Transverse colon (tissue), 4 donors: ENCODE data around the gene LRFN2. TPM values are rescaled to one million over a fixed set of nuclear protein-coding genes. Genes with fewer than 3 reads are reported as not detected.

ENCODE experiments used
- DNase-seq: peaks from one replicate; pipeline ENCODE4 v3.0.0-alpha.2; 2019
- H3K27ac ChIP-seq, 4 donors: fragments of 200-600 bp; sonication (generic); 2 replicates each; pipeline ENCODE4 v1.5.1; 2016 to 2018; ENCODE audit warnings: inconsistent platforms in 4 of 4
- H3K27me3 ChIP-seq: fragments of 200-600 bp; sonication (generic); 2 replicates; pipeline ENCODE4 v1.5.1; 2017; ENCODE audit warnings: inconsistent platforms
- H3K36me3 ChIP-seq, 4 donors: fragments of 200-600 bp; sonication (generic); 2 replicates each; pipeline ENCODE4 v1.5.1; 2017 to 2019; ENCODE audit warnings: inconsistent platforms in 4 of 4
- H3K4me1 ChIP-seq, 4 donors: fragments of 200-600 bp; sonication (generic); 2 replicates each; pipeline ENCODE4 v1.5.1; 2017 to 2020; ENCODE audit warnings: inconsistent platforms in 4 of 4
- H3K4me3 ChIP-seq, 4 donors: fragments of 200-600 bp; sonication (generic); 1 replicate in 1 of 4; 2 replicates in 3 of 4; pipeline versions ENCODE4 v1.5.1 to v1.6.1; 2017 to 2019; ENCODE audit warnings: inconsistent platforms in 4 of 4
- H3K9me3 ChIP-seq, 2 donors: fragments of 200-600 bp; sonication (generic); 2 replicates each; pipeline ENCODE4 v1.5.1; 2017 to 2019; ENCODE audit warnings: inconsistent platforms in 2 of 2
- EP300 ChIP-seq: sonication (generic); formaldehyde crosslinking; IDR thresholded peaks from one replicate; pipeline ENCODE4 v1.6.1; 2017; ENCODE audit warnings: antibody characterized with exemption, low read depth
- POLR2A ChIP-seq: fragments of 450-650 bp; IDR thresholded peaks from one replicate; pipeline ENCODE4 v1.6.1; 2016; ENCODE audit warnings: antibody characterized with exemption, mild to moderate bottlenecking, moderate library complexity
- POLR2AphosphoS5 ChIP-seq, 3 donors: sonication (generic); formaldehyde crosslinking; IDR thresholded peaks; one replicate each; pipeline ENCODE4 v1.6.1; 2016; ENCODE audit warnings: antibody characterized with exemption in 3 of 3
- WGBS, 2 donors: methylation state at CpG; one replicate each; pipeline ENCODE4 v1.1.5; 2018; ENCODE audit warnings: low coverage in 1 of 2; 5-methylcytosine and 5-hydroxymethylcytosine counted together
- in situ Hi-C, 4 donors: fragments of 200-750 bp; cut with MboI; loops; one replicate each; pipeline versions ENCODE4 v1.15.0 to v1.15.1; 2017; ENCODE audit warnings: low sequenced_read_pairs in 3 of 4, low pct_ligation_motif_present in 1 of 4, low pct_unique_long_range_greater_than_20kb in 1 of 4
- intact Hi-C: fragments of 100-400 bp; cut with DNase I; formaldehyde crosslinking; loops from one replicate; pipeline ENCODE4 v1.15.1; 2023; ENCODE audit warnings: low total_unique reads
- total RNA-seq, 4 donors: library from RNA; depleted of rRNA; stranded (reverse); fragments of >200 nt; gene quantifications; one replicate each; pipeline ENCODE4 v1.1.0, GENCODE V29; 2016
- TF ChIP-seq, protein P1 (sequence below), 5 experiments: fragments of 200-600 bp in 3 of 5; fragments of 450-650 bp in 2 of 5; sonication (generic) in 3 of 5; IDR thresholded peaks; 1 replicate in 2 of 5; 2 replicates in 3 of 5; pipeline ENCODE4 v1.5.1; 2016 to 2017; ENCODE audit warnings: antibody characterized with exemption in 5 of 5, inconsistent platforms in 3 of 5, mild to moderate bottlenecking in 2 of 5, moderate library complexity in 1 of 5

Gene LRFN2
- total RNA-seq, 4 donors from 2014 or later: 0.40 to 0.41 TPM; not detected in 2

DNA sequence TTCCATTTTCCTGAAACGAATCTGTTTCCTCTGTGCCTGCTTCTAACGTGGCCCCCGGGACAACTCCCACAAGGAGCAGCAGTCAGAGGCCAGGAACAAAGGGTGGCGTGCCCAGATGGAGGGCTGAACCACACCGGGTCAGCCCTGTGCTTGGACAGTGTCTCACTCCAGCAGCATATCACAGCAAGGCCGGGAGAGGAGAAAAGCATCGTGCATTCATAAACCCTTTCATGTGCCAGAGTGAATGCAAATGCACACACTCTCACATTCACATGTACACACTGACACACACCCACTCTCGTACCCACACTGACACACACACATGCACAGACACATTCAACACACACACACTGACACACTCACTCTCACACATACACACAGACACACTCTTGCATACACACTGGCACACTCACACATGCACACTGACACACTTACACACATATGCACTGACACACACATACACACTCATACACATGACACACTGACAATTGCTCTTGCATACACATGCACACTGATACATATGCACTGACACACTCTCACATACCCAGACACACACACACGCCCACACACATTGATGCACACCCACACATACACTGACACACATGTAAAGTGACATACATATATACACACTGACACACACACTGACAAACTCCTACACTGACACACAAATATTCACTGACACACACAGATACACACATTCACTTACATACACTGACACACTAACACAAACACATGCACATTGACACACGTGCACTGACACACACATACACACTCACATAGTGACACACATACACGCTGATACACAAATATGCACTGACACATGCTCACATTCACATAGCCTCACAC is 237.0 kb downstream of the LRFN2 start:
- no peaks in the 10 kb centered on the region for H3K27me3 ChIP-seq
- in situ Hi-C loops (loop anchor here in 2 of 4 donors (25.0 kb wide), 1 partner anchor 462 kb away; no protein-coding TSS in a partner anchor), intact Hi-C loops (no loop called here)
- no peaks in the 10 kb centered on the region for H3K4me1 ChIP-seq
- DNase-seq: no peak
- no peak overlapping the region for H3K27ac ChIP-seq
- WGBS, 2 donors: 62 to 67% methylated on average over 1 to 11 of the region's 11 CpGs
- H3K9me3 ChIP-seq: no peaks in the 10 kb centered on the region
- H3K4me3 ChIP-seq: no peak overlapping the region
- TF ChIP-seq, protein P1, sequence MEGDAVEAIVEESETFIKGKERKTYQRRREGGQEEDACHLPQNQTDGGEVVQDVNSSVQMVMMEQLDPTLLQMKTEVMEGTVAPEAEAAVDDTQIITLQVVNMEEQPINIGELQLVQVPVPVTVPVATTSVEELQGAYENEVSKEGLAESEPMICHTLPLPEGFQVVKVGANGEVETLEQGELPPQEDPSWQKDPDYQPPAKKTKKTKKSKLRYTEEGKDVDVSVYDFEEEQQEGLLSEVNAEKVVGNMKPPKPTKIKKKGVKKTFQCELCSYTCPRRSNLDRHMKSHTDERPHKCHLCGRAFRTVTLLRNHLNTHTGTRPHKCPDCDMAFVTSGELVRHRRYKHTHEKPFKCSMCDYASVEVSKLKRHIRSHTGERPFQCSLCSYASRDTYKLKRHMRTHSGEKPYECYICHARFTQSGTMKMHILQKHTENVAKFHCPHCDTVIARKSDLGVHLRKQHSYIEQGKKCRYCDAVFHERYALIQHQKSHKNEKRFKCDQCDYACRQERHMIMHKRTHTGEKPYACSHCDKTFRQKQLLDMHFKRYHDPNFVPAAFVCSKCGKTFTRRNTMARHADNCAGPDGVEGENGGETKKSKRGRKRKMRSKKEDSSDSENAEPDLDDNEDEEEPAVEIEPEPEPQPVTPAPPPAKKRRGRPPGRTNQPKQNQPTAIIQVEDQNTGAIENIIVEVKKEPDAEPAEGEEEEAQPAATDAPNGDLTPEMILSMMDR (IDR thresholded peaks at IDR 0.05): no peak
- TF ChIP-seq EP300: no peak
- TF ChIP-seq POLR2AphosphoS5 (IDR thresholded peaks at IDR 0.05): no peak
- no peak for TF ChIP-seq POLR2A
- no peaks in the 10 kb centered on the region for H3K36me3 ChIP-seq

DNA sequence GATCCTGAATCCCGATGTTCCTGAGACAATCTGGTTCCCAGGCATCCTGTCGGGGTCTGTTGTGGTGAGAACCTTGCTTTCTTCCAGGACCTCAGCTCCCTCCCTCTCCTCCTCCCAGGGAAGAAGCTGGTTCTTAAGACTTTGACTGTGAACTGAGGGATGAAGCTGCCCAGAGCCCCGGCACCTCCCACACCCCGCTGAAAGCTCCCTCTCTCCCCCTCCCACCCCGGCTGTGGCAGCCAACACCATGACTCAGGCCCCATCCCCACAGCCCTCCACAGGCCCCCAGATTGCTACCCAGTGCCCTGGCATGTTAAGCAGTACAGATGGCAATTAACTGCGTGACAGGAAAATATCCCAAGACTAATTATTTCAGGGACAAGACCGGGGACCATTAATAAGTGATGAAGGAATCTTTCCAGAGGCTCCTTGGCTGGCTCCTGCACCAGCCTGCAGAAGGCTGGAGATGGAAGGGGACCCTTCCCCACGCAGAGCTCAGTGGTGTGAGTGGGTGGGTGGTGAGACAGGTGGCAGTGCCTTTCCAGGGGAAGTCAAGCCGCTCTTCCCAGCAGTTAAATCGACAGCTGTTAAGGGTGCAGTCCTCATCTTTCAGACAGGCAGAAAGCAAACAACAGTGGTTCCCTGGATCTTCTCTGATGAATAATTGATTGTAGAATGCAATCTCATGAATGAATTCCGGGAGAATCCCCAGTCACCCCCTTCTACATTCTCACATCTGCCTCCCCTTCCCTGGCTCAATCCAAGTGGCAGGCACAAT is 237.9 kb downstream of the LRFN2 start:
- intact Hi-C loops: no loop called here
- Histone ChIP-seq H3K27me3 (no peaks in the 10 kb centered on the region), H3K27ac (no peak overlapping the region), H3K9me3 (no peaks in the 10 kb centered on the region), H3K36me3 (no peaks in the 10 kb centered on the region), H3K4me1 (no peaks in the 10 kb centered on the region), H3K4me3 (no peak overlapping the region)
- no peak for DNase-seq
- WGBS, 2 donors: 63 to 75% methylated on average over 5 to 11 of the region's 11 CpGs
- TF ChIP-seq POLR2AphosphoS5 (IDR thresholded peaks at IDR 0.05) (no peak), POLR2A (no peak), EP300 (no peak)
- TF ChIP-seq, protein P1 (IDR thresholded peaks at IDR 0.05): no peak
- in situ Hi-C loops: loop anchor here in 2 of 4 donors (25.0 kb wide), 1 partner anchor 463 kb away; no protein-coding TSS in a partner anchor

DNA sequence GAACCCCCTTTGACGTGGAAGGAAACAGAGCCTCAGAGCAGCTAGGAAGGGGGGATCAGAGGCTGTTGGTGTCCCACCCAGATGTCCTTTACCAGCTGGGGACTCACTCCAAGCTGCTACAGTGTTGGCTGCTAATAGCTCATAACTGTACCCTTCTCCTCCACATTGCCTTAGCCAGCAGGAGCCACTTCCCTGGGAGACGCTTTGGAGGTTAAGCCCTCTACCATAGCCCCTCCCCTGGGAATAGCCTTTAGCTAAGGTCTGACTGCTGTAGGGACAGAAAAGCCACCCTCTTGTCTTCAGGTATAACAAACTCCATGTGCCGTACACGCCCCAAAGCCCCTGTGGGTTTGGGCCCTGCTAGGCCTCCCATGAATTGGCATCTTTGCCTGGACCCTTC is 238.6 kb downstream of the LRFN2 start:
- no peak overlapping the region for H3K4me3 ChIP-seq
- no peaks in the 10 kb centered on the region for H3K9me3 ChIP-seq
- in situ Hi-C loops: loop anchor here in 2 of 4 donors (25.0 kb wide), 1 partner anchor 464 kb away; no protein-coding TSS in a partner anchor
- DNase-seq: no peak
- no peaks in the 10 kb centered on the region for H3K36me3 ChIP-seq
- H3K4me1 ChIP-seq: no peaks in the 10 kb centered on the region
- H3K27ac ChIP-seq: no peak overlapping the region
- no peak for TF ChIP-seq POLR2A
- no peak for TF ChIP-seq EP300
- TF ChIP-seq POLR2AphosphoS5 (IDR thresholded peaks at IDR 0.05): no peak
- TF ChIP-seq, protein P1 (IDR thresholded peaks at IDR 0.05): no peak
- intact Hi-C loops: no loop called here
- WGBS, 2 donors: 60 to 83% methylated on average over 1 to 4 of the region's 4 CpGs
- no peaks in the 10 kb centered on the region for H3K27me3 ChIP-seq

DNA sequence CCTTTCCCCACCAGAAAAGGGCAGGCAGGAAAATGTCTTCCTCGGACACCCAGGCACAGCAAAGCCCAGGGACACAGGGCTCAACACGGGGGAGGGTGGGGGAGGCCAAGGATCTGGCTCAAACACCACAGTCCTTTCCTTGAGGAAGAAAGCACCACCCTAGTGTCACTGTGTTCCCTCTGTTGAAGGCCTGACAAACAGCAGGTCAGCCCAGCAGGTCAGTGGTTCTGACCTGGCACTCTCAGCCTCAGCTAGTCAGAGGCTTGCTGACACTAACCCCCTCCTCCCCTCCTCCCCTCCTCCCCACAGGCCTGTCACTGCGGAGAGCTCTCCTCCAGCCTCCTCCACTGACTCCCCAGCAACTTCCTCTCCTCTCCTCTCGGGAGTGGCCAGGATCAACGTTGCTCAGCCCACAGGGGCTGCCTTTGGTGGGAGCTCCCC is 239.6 kb downstream of the LRFN2 start:
- no peaks in the 10 kb centered on the region for H3K27me3 ChIP-seq
- H3K36me3 ChIP-seq: no peaks in the 10 kb centered on the region
- TF ChIP-seq EP300 (no peak), POLR2A (no peak), POLR2AphosphoS5 (IDR thresholded peaks at IDR 0.05) (no peak)
- TF ChIP-seq, protein P1 (IDR thresholded peaks at IDR 0.05): no peak
- H3K9me3 ChIP-seq: no peaks in the 10 kb centered on the region
- intact Hi-C loops (no loop called here), in situ Hi-C loops (loop anchor here in 2 of 4 donors (25.0 kb wide), 1 partner anchor 465 kb away; no protein-coding TSS in a partner anchor)
- no peaks in the 10 kb centered on the region for H3K4me1 ChIP-seq
- no peak overlapping the region for H3K4me3 ChIP-seq
- 53% methylated on average over 5 of the region's 5 CpGs; no CpG with 5 or more reads in 1 of the 2 donors for WGBS, 2 donors
- no peak overlapping the region for H3K27ac ChIP-seq
- no peak for DNase-seq
